DMS79 (cell line): ENCODE data around the gene OR2H1.

ENCODE experiments used
- DNase-seq: peaks from one replicate; lab custom pipeline; 2025; lab: John Stamatoyannopoulos, UW

Gene OR2H1

DNA sequence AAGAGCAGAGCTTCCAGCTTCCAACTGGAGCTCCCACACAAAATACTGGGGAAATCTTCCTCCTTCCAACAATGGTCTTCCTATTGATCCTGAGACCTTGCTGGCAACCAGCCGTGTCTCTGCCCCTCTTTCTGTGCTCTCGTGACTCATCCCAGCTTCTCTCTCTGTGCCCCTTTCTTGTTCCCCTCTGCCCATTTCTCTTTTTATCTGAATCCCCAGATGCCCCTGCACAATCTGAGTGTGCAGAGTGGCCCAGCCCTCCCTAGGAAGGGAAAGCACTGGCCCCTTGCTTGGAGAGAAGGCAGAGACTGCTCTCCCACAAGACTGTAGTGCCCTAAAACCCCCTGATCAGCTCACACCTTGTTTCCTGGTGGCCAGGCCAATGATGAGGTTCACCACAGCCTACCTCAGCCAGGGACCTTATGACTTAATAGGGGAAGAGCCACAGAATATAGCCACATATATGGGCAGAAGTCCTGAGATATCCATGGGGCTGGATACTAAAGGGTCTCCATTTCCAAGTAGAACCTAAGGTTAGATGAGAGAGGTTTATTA, 53.9 kb downstream of the OR2H1 start:
- no peak for DNase-seq
